ENCODE results near the gene ATG101.

GRCh38 chr12:52066346-52067080 is 3.3 kb upstream of the ATG101 start:
- no peak for TF ChIP-seq EZH2 (IDR thresholded peaks at IDR 0.05; ENCODE audit: borderline replicate concordance, insufficient read depth, low read length, poor library complexity, severe bottlenecking)
- TF ChIP-seq CTCF (IDR thresholded peaks at IDR 0.05; ENCODE audit: poor library complexity, severe bottlenecking): no peak
- no peak for TF ChIP-seq EP300 (conservative IDR thresholded peaks at IDR 0.05; ENCODE audit: poor library complexity, severe bottlenecking)

All from neural cell (in vitro differentiated cells).